Gastrocnemius medialis (tissue), 4 donors: ENCODE measurements around the gene ADAM19. TPM values are rescaled to one million over a fixed set of nuclear protein-coding genes. Genes with fewer than 3 reads are reported as not detected.
A peak's percentile ranks its signal among the peaks of the same experiment; 100 is the strongest.

Experiments used
- ATAC-seq, 2 donors: fragments of 150-250 bp; one replicate each; pipeline ENCODE4 v1.9.1; 2016
- DNase-seq, 2 donors: peaks; one replicate each; pipeline ENCODE4 v3.0.0-alpha.2; 2019
- H3K27ac ChIP-seq, 4 donors: fragments of 200-600 bp; sonication (generic); 1 replicate in 1 of 4; 2 replicates in 3 of 4; pipeline ENCODE4 v1.5.1; 2016 to 2018; ENCODE audit warnings: mild to moderate bottlenecking in 2 of 4, moderate library complexity in 1 of 4
- H3K27me3 ChIP-seq, 3 donors: fragments of 200-600 bp; sonication (generic) in 2 of 3; 1 replicate in 1 of 3; 2 replicates in 2 of 3; pipeline versions ENCODE4 v1.5.1 to v1.6.0; 2016 to 2019; ENCODE audit warnings: mild to moderate bottlenecking in 1 of 3, moderate library complexity in 1 of 3
- H3K36me3 ChIP-seq, 2 donors: fragments of 200-600 bp; sonication (generic) in 1 of 2; one replicate each; pipeline ENCODE4 v1.5.1; 2017 to 2018
- H3K4me1 ChIP-seq, 2 donors: fragments of 200-600 bp; sonication (generic) in 1 of 2; one replicate each; pipeline ENCODE4 v1.5.1; 2016 to 2017; ENCODE audit warnings: mild to moderate bottlenecking in 2 of 2
- H3K4me3 ChIP-seq, 4 donors: fragments of 200-600 bp; sonication (generic) in 3 of 4; 1 replicate in 1 of 4; 2 replicates in 3 of 4; pipeline ENCODE4 v1.5.1; 2016 to 2019; ENCODE audit warnings: mild to moderate bottlenecking in 2 of 4
- H3K9me3 ChIP-seq, 3 donors: fragments of 200-600 bp; sonication (generic) in 2 of 3; 1 replicate in 1 of 3; 2 replicates in 2 of 3; pipeline ENCODE4 v1.5.1; 2016 to 2019
- CTCF ChIP-seq, 5 experiments: fragments of 450-650 bp in 3 of 5; fragments of 200-600 bp in 2 of 5; sonication (generic) in 2 of 5; IDR thresholded peaks in 4 of 5; conservative IDR thresholded peaks in 1 of 5; 1 replicate in 4 of 5; 2 replicates in 1 of 5; pipeline ENCODE4 v1.5.1; 2016 to 2019; ENCODE audit warnings: antibody characterized with exemption in 5 of 5, mild to moderate bottlenecking in 3 of 5, moderate library complexity in 3 of 5
- POLR2A ChIP-seq, 2 donors: fragments of 450-650 bp; IDR thresholded peaks; one replicate each; pipeline ENCODE4 v1.6.1; 2017; ENCODE audit warnings: antibody characterized with exemption in 2 of 2, mild to moderate bottlenecking in 2 of 2, moderate library complexity in 2 of 2
- in situ Hi-C, 4 donors: fragments of 200-750 bp; cut with MboI; loops; one replicate each; pipeline versions ENCODE4 v1.15.0 to v1.8.0; 2017; ENCODE audit warnings: low sequenced_read_pairs in 4 of 4
- intact Hi-C: fragments of 100-400 bp; cut with DNase I; formaldehyde crosslinking; loops from one replicate; pipeline ENCODE4 v1.15.1; 2023; ENCODE audit warnings: low total_unique reads
- total RNA-seq, 4 donors: library from RNA; depleted of rRNA; stranded (reverse); fragments of >200 nt; gene quantifications; one replicate each; pipeline versions ENCODE4 v1.1.0 to v1.2.3, GENCODE V29; 2016

The ADAM19 gene
- total RNA-seq, 4 donors from 2014 or later = 0.39 to 0.97 (median 0.76) TPM

DNA sequence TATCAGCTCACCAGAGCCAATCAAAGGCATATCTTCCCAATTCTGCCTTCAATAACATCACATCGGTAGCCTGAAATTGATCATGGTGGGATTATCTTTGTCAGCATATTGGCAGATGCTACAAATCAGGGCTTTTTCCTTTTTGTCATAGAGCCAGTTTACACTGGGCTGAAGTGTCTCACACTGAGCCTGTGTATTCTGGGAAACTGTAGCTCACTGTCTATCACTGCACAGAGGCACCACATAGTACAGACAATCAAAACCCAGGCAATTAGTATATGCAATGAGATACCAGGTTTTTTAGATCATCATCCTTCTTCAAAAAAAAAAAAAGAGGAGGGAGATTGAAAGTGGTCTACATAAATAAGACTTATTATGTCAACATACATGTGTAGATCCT, 46.6 kb downstream of the ADAM19 start:
- ATAC-seq = no peak
- Histone ChIP-seq H3K27ac (no peak overlapping the region), H3K4me3 (no peak overlapping the region), H3K9me3 (no peaks in the 10 kb centered on the region), H3K4me1 (peaks cover 15 to 21% of the 10 kb centered on the region in 2 donors), H3K36me3 (no peaks in the 10 kb centered on the region), H3K27me3 (no peaks in the 10 kb centered on the region)
- no peak for DNase-seq
- in situ Hi-C loops (no loop called here), intact Hi-C loops (no loop called here)
- TF ChIP-seq CTCF (IDR thresholded peaks at IDR 0.05 in 4 of 5, conservative IDR thresholded peaks at IDR 0.05 in 1 of 5) = no peak
- TF ChIP-seq POLR2A (IDR thresholded peaks at IDR 0.05) = no peak

DNA sequence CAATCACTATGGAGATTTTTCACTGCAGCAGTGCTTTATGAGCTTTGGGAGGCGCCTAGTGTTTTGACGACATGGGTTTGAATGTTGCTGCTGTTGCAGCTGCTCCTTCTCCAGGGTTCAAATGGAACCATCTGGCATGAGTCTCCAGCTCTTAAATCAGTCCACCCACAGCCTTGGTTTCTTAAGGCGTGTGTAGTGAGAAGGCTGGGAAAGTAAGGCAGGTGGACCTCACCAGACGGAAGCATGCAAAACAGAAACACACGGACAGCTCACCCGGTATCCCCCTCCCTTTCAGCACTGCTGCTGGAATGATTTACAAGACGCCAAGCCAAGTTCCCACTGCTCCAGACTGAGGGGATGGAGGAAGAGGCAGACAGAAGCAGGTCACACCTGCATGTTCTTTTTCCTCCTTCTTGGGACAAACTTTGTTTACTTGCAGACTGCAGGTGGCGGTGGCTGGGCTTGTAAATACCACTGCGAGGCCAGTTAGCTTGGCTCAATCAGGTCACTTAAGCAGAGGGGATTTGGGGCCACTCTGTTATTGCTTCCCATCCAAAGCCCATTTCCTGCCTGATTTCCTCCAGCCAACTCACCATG, 47.4 kb downstream of the ADAM19 start:
- TF ChIP-seq CTCF (IDR thresholded peaks at IDR 0.05 in 4 of 5, conservative IDR thresholded peaks at IDR 0.05 in 1 of 5) = no peak
- TF ChIP-seq POLR2A (IDR thresholded peaks at IDR 0.05) = no peak
- no peak overlapping the region for H3K4me3 ChIP-seq
- peak; percentile 42 to 46 for ATAC-seq
- in situ Hi-C loops (no loop called here), intact Hi-C loops (no loop called here)
- H3K27me3 ChIP-seq = no peaks in the 10 kb centered on the region
- H3K9me3 ChIP-seq = no peaks in the 10 kb centered on the region
- H3K27ac ChIP-seq = peak overlapping the region in 1 of 4 donors; percentile 18
- no peaks in the 10 kb centered on the region for H3K36me3 ChIP-seq
- peak in 1 of 2 donors; percentile 57 for DNase-seq
- peaks cover 6 to 13% of the 10 kb centered on the region in 2 donors for H3K4me1 ChIP-seq

DNA sequence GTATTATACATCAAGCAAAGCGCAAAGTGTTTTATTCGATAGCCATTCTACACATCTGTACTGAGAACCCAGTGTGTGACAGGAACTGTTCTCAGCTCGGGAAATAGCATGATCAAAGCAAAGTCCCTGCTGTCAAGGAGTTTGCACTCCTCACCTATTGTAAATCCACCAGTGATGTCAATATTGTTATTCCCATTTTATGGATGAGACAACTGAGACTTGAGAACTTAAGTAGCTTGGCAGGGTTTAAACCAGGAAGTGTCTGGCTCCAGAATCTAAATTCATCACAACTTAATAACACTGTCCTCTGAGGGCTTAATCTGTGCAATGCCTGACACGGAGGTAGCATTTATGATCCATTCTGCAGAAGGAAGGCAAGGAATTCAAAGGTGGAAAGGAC, 50.7 kb downstream of the ADAM19 start:
- intact Hi-C loops = no loop called here
- TF ChIP-seq POLR2A (IDR thresholded peaks at IDR 0.05) (no peak), CTCF (IDR thresholded peaks at IDR 0.05 in 4 of 5, conservative IDR thresholded peaks at IDR 0.05 in 1 of 5) (no peak)
- Histone ChIP-seq H3K27me3 (no peaks in the 10 kb centered on the region), H3K9me3 (no peaks in the 10 kb centered on the region), H3K36me3 (no peaks in the 10 kb centered on the region), H3K27ac (no peak overlapping the region), H3K4me1 (peaks cover 0 to 6% of the 10 kb centered on the region in 2 donors), H3K4me3 (no peak overlapping the region)
- ATAC-seq = no peak
- no peak for DNase-seq
- in situ Hi-C loops = no loop called here

DNA sequence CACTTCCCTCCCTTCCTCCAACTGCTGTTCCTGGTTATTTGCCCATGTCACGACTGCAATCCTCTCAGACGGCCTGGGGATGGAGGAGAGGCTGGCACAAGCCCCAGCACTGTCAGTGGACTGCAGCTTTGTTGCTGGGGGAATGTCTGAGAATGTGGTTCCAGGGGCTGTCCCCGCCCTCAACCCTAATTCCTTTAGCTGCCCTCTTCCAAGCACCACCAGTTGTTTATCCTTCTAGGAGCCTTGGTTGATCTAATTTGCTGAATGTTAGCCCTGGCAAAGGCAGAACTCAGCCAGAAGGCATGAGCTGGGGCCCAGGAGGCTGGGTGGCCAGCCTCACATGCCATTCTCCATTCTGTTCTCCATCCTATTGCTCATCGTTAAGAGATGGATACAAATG, 51.6 kb downstream of the ADAM19 start:
- no peak overlapping the region for H3K27ac ChIP-seq
- DNase-seq (no peak), ATAC-seq (no peak)
- H3K4me3 ChIP-seq = no peak overlapping the region
- peaks cover 0 to 6% of the 10 kb centered on the region in 2 donors for H3K4me1 ChIP-seq
- no peaks in the 10 kb centered on the region for H3K27me3 ChIP-seq
- no peaks in the 10 kb centered on the region for H3K9me3 ChIP-seq
- H3K36me3 ChIP-seq = no peaks in the 10 kb centered on the region
- in situ Hi-C loops (no loop called here), intact Hi-C loops (no loop called here)
- no peak for TF ChIP-seq POLR2A (IDR thresholded peaks at IDR 0.05)
- no peak for TF ChIP-seq CTCF (IDR thresholded peaks at IDR 0.05 in 4 of 5, conservative IDR thresholded peaks at IDR 0.05 in 1 of 5)

GRCh38 chr5:157521704-157522029, 53.9 kb downstream of the ADAM19 start:
- Histone ChIP-seq H3K4me1 (peaks cover 3 to 6% of the 10 kb centered on the region in 2 donors), H3K27ac (no peak overlapping the region), H3K4me3 (no peak overlapping the region), H3K36me3 (no peaks in the 10 kb centered on the region), H3K27me3 (no peaks in the 10 kb centered on the region), H3K9me3 (no peaks in the 10 kb centered on the region)
- ATAC-seq (no peak), DNase-seq (no peak)
- intact Hi-C loops (no loop called here), in situ Hi-C loops (no loop called here)
- TF ChIP-seq POLR2A (IDR thresholded peaks at IDR 0.05) = no peak
- no peak for TF ChIP-seq CTCF (IDR thresholded peaks at IDR 0.05 in 4 of 5, conservative IDR thresholded peaks at IDR 0.05 in 1 of 5)
